ENCODE measurements around the gene BBS9. TPM values are rescaled to one million over a fixed set of nuclear protein-coding genes. Genes with fewer than 3 reads are reported as not detected.

The BBS9 gene
- total and polyA plus RNA-seq, 2 donors (not counting 1 experiment from before 2014, with no cell fraction given): 8.4 to 45.2 TPM

- Mint-ChIP-seq H3K4me3 (no peak overlapping the region), H3K27me3 (no peaks in the 10 kb centered on the region), H3K4me1 (no peaks in the 10 kb centered on the region), H3K9me3 (ENCODE audit: insufficient read depth) (no peaks in the 10 kb centered on the region), H3K27ac (no peak overlapping the region)
- CTCF ChIA-PET: no interaction called here
- no peaks in the 10 kb centered on the region for H3K27me3 ChIP-seq (replicated peaks in 1 of 4; ENCODE audit: control extremely low read depth in 1 of 4, control insufficient read depth in 3 of 4, insufficient read depth in 4 of 4, low read length in 3 of 4)
- no peak overlapping the region for H3K4me3 ChIP-seq (ENCODE audit: control extremely low read depth in 1 of 5, extremely low read depth in 1 of 5, insufficient read depth in 1 of 5, low read depth in 2 of 5, low read length in 4 of 5)
- H3K9ac ChIP-seq (ENCODE audit: low read length): no peak overlapping the region
- H3K9me3 ChIP-seq (ENCODE audit: control extremely low read depth in 1 of 3, control insufficient read depth in 2 of 3, insufficient read depth in 1 of 3, low read length in 2 of 3): no peaks in the 10 kb centered on the region
- TF ChIP-seq CTCF (IDR thresholded peaks at IDR 0.05) (no peak), EZH2 (IDR thresholded peaks at IDR 0.05; ENCODE audit: borderline replicate concordance, insufficient read depth, low read depth, low read length, poor library complexity, severe bottlenecking) (no peak)
- no peaks in the 10 kb centered on the region for H4K20me1 ChIP-seq (ENCODE audit: control insufficient read depth, insufficient read depth, low read length, poor library complexity, severe bottlenecking)
- H3K79me2 ChIP-seq (ENCODE audit: control insufficient read depth, insufficient read depth, low read length): no peaks in the 10 kb centered on the region
- H3K4me1 ChIP-seq (ENCODE audit: control insufficient read depth in 2 of 2, insufficient read depth in 2 of 2, low read length in 2 of 2): no peaks in the 10 kb centered on the region
- ATAC-seq (ENCODE audit: low read depth): no peak
- intact Hi-C loops (cut with micrococcal nuclease): no loop called here
- no peaks in the 10 kb centered on the region for H3K36me3 ChIP-seq (replicated peaks in 1 of 2; ENCODE audit: control extremely low read depth in 1 of 2, control insufficient read depth in 1 of 2, extremely low read depth in 1 of 2, insufficient read depth in 2 of 2, low read length in 1 of 2)
- no peak overlapping the region for H3K4me2 ChIP-seq (replicated peaks; ENCODE audit: low read depth, low read length, poor library complexity, severe bottlenecking)
- 92% methylated on average over 2 of the region's 3 CpGs for WGBS (ENCODE audit: insufficient coverage)
- POLR2A ChIA-PET: no interaction called here
- H2AFZ ChIP-seq (ENCODE audit: insufficient read depth, low read depth, low read length, poor library complexity, severe bottlenecking): no peak overlapping the region
- H3K27ac ChIP-seq (ENCODE audit: low read length in 2 of 2): no peak overlapping the region
- DNase-seq: no peak
Measured at GRCh38 chr7:33640741-33641140, 511.4 kb downstream of the BBS9 start.

GRCh38 chr7:33642312-33642711 lies 512.9 kb downstream of the BBS9 start:
- Histone ChIP-seq H2AFZ (ENCODE audit: insufficient read depth, low read depth, low read length, poor library complexity, severe bottlenecking) (no peak overlapping the region), H3K4me1 (ENCODE audit: control insufficient read depth in 2 of 2, insufficient read depth in 2 of 2, low read length in 2 of 2) (no peaks in the 10 kb centered on the region), H3K79me2 (ENCODE audit: control insufficient read depth, insufficient read depth, low read length) (no peaks in the 10 kb centered on the region), H3K9ac (ENCODE audit: low read length) (no peak overlapping the region), H4K20me1 (ENCODE audit: control insufficient read depth, insufficient read depth, low read length, poor library complexity, severe bottlenecking) (no peaks in the 10 kb centered on the region), H3K27ac (ENCODE audit: low read length in 2 of 2) (no peak overlapping the region), H3K9me3 (ENCODE audit: control extremely low read depth in 1 of 3, control insufficient read depth in 2 of 3, insufficient read depth in 1 of 3, low read length in 2 of 3) (no peaks in the 10 kb centered on the region), H3K4me2 (replicated peaks; ENCODE audit: low read depth, low read length, poor library complexity, severe bottlenecking) (no peak overlapping the region), H3K36me3 (replicated peaks in 1 of 2; ENCODE audit: control extremely low read depth in 1 of 2, control insufficient read depth in 1 of 2, extremely low read depth in 1 of 2, insufficient read depth in 2 of 2, low read length in 1 of 2) (no peaks in the 10 kb centered on the region), H3K4me3 (ENCODE audit: control extremely low read depth in 1 of 5, extremely low read depth in 1 of 5, insufficient read depth in 1 of 5, low read depth in 2 of 5, low read length in 4 of 5) (no peak overlapping the region), H3K27me3 (replicated peaks in 1 of 4; ENCODE audit: control extremely low read depth in 1 of 4, control insufficient read depth in 3 of 4, insufficient read depth in 4 of 4, low read length in 3 of 4) (no peaks in the 10 kb centered on the region)
- ChIA-PET CTCF (no interaction called here), POLR2A (no interaction called here)
- intact Hi-C loops (cut with micrococcal nuclease): no loop called here
- DNase-seq (no peak), ATAC-seq (ENCODE audit: low read depth) (no peak)
- no peaks in the 10 kb centered on the region for H3K4me1 Mint-ChIP-seq
- TF ChIP-seq CTCF (IDR thresholded peaks at IDR 0.05): no peak
- TF ChIP-seq EZH2 (IDR thresholded peaks at IDR 0.05; ENCODE audit: borderline replicate concordance, insufficient read depth, low read depth, low read length, poor library complexity, severe bottlenecking): no peak
- H3K9me3 Mint-ChIP-seq (ENCODE audit: insufficient read depth): no peaks in the 10 kb centered on the region
- H3K4me3 Mint-ChIP-seq: no peak overlapping the region
- H3K27ac Mint-ChIP-seq: no peak overlapping the region
- no peaks in the 10 kb centered on the region for H3K27me3 Mint-ChIP-seq
- no CpG with 5 or more reads among the region's 1 CpG for WGBS (ENCODE audit: insufficient coverage)

Data from B cell (primary cell).